ENCODE results near the gene ARPP19.

The ARPP19 gene

GRCh38 chr15:52527911-52528563 lies 40.8 kb downstream of the ARPP19 start:
- Histone ChIP-seq H4K20me1 (ENCODE audit: control insufficient read depth, insufficient read depth, low read depth, low read length) (peaks cover 5% of the 10 kb centered on the region; the same call in 1 of the 2 replicates), H3K27ac (ENCODE audit: low read depth, low read length) (no peak overlapping the region), H3F3A (ENCODE audit: control insufficient read depth, insufficient read depth) (peaks cover 5% of the 10 kb centered on the region; the same call in 1 of the 2 replicates)

GRCh38 chr15:52527196-52527910 lies 41.5 kb downstream of the ARPP19 start:
- H3K79me2 ChIP-seq (ENCODE audit: control insufficient read depth, low read length): peaks cover 52% of the 10 kb centered on the region
- H3K9me2 ChIP-seq (replicated peaks; ENCODE audit: control insufficient read depth, low read length): no peaks in the 10 kb centered on the region
- TF ChIP-seq CTCF (IDR thresholded peaks at IDR 0.05; ENCODE audit: low read depth, low read length, poor library complexity, severe bottlenecking) (no peak), EZH2phosphoT487 (IDR thresholded peaks at IDR 0.05; ENCODE audit: borderline replicate concordance, low read length) (no peak)
- peaks cover 21% of the 10 kb centered on the region for H3K4me1 ChIP-seq (ENCODE audit: control insufficient read depth, low read length)
- H4K20me1 ChIP-seq (ENCODE audit: control insufficient read depth, insufficient read depth, low read depth, low read length): peaks cover 5% of the 10 kb centered on the region; the same call in 1 of the 2 replicates
- no peaks in the 10 kb centered on the region for H3K36me3 ChIP-seq (ENCODE audit: control insufficient read depth, low read length)
- peaks cover 5% of the 10 kb centered on the region; the same call in 1 of the 2 replicates for H3F3A ChIP-seq (ENCODE audit: control insufficient read depth, insufficient read depth)
- H3K9me3 ChIP-seq (ENCODE audit: control insufficient read depth, insufficient read depth, low read length): no peaks in the 10 kb centered on the region
- H3K27ac ChIP-seq (ENCODE audit: low read depth, low read length): no peak overlapping the region
- peaks cover 8% of the 10 kb centered on the region for H3K27me3 ChIP-seq (ENCODE audit: control insufficient read depth, low read length)
- peak overlapping the region; percentile 91 for H3K4me3 ChIP-seq (ENCODE audit: low read length)
- peak overlapping the region; percentile 87 for H3K4me2 ChIP-seq (ENCODE audit: low read length)

More at GRCh38 chr15:52527911-52528563, 40.8 kb downstream of the ARPP19 start:
- H3K27me3 ChIP-seq (ENCODE audit: control insufficient read depth, low read length): peaks cover 8% of the 10 kb centered on the region
- H3K79me2 ChIP-seq (ENCODE audit: control insufficient read depth, low read length): peaks cover 47% of the 10 kb centered on the region
- H3K4me1 ChIP-seq (ENCODE audit: control insufficient read depth, low read length): peaks cover 21% of the 10 kb centered on the region
- peak overlapping the region; percentile 87 for H3K4me2 ChIP-seq (ENCODE audit: low read length)
- no peak for TF ChIP-seq EZH2phosphoT487 (IDR thresholded peaks at IDR 0.05; ENCODE audit: borderline replicate concordance, low read length)
- TF ChIP-seq CTCF (IDR thresholded peaks at IDR 0.05; ENCODE audit: low read depth, low read length, poor library complexity, severe bottlenecking): no peak
- peak overlapping the region; percentile 91 for H3K4me3 ChIP-seq (ENCODE audit: low read length)
- H3K9me3 ChIP-seq (ENCODE audit: control insufficient read depth, insufficient read depth, low read length): no peaks in the 10 kb centered on the region
- no peaks in the 10 kb centered on the region for H3K9me2 ChIP-seq (replicated peaks; ENCODE audit: control insufficient read depth, low read length)
- no peaks in the 10 kb centered on the region for H3K36me3 ChIP-seq (ENCODE audit: control insufficient read depth, low read length)

- H3K9me3 ChIP-seq (ENCODE audit: control insufficient read depth, insufficient read depth, low read length): no peaks in the 10 kb centered on the region
- H3K79me2 ChIP-seq (ENCODE audit: control insufficient read depth, low read length): peaks cover 74% of the 10 kb centered on the region
- TF ChIP-seq CTCF (IDR thresholded peaks at IDR 0.05; ENCODE audit: low read depth, low read length, poor library complexity, severe bottlenecking): no peak
- TF ChIP-seq EZH2phosphoT487 (IDR thresholded peaks at IDR 0.05; ENCODE audit: borderline replicate concordance, low read length): no peak
- H3K36me3 ChIP-seq (ENCODE audit: control insufficient read depth, low read length): no peaks in the 10 kb centered on the region
- H3K27me3 ChIP-seq (ENCODE audit: control insufficient read depth, low read length): no peaks in the 10 kb centered on the region
- peaks cover 13% of the 10 kb centered on the region for H3K4me1 ChIP-seq (ENCODE audit: control insufficient read depth, low read length)
- H3K9me2 ChIP-seq (replicated peaks; ENCODE audit: control insufficient read depth, low read length): no peaks in the 10 kb centered on the region
- peaks cover 2% of the 10 kb centered on the region; the same call in 1 of the 2 replicates for H3F3A ChIP-seq (ENCODE audit: control insufficient read depth, insufficient read depth)
- no peak overlapping the region for H3K4me3 ChIP-seq (ENCODE audit: low read length)
- H3K27ac ChIP-seq (ENCODE audit: low read depth, low read length): no peak overlapping the region
- H4K20me1 ChIP-seq (ENCODE audit: control insufficient read depth, insufficient read depth, low read depth, low read length): peaks cover 5% of the 10 kb centered on the region; the same call in 1 of the 2 replicates
- no peak overlapping the region for H3K4me2 ChIP-seq (ENCODE audit: low read length)
Measured at GRCh38 chr15:52524223-52525136, 44.4 kb downstream of the ARPP19 start.
